Superior temporal gyrus (tissue), 1 donor: ENCODE data around the gene GADD45B.
"Not testable (repeated sequence)": the region's sequence is repeated elsewhere in the genome, so short reads cannot be mapped to it uniquely, and the experiment has no call there.

Source experiments
- DNase-seq: peaks from one replicate; pipeline ENCODE4 v3.0.0-alpha.2; 2016; ENCODE audit errors: extremely low spot score

The GADD45B gene

GRCh38 chr19:2488405-2488941 lies 12.5 kb downstream of the GADD45B start:
- DNase-seq: no peak

- DNase-seq: peak; percentile 17
These were observed 13.2 kb downstream of the GADD45B start for GRCh38 chr19:2488942-2489731.

GRCh38 chr19:2490659-2491058 lies 14.7 kb downstream of the GADD45B start:
- DNase-seq: no peak

GRCh38 chr19:2491130-2491801 lies 15.3 kb downstream of the GADD45B start:
- DNase-seq: no peak

GRCh38 chr19:2492870-2493269 lies 16.9 kb downstream of the GADD45B start:
- DNase-seq: no peak

GRCh38 chr19:2493448-2493847 lies 17.5 kb downstream of the GADD45B start:
- not testable (repeated sequence) for DNase-seq

- peak; percentile 14 for DNase-seq
These were observed 18.1 kb downstream of the GADD45B start for GRCh38 chr19:2494084-2494446.

GRCh38 chr19:2494447-2495129 lies 18.7 kb downstream of the GADD45B start:
- peak; percentile 58 for DNase-seq

- DNase-seq: no peak
These were observed 19.3 kb downstream of the GADD45B start for GRCh38 chr19:2495130-2495641.

- peak; percentile 19 for DNase-seq
These were observed 19.9 kb downstream of the GADD45B start for GRCh38 chr19:2495651-2496316.

GRCh38 chr19:2497186-2497585 lies 21.3 kb downstream of the GADD45B start:
- no peak for DNase-seq

- DNase-seq: no peak
These were observed 24.2 kb downstream of the GADD45B start for GRCh38 chr19:2500156-2500555.

GRCh38 chr19:2500841-2501261 lies 24.9 kb downstream of the GADD45B start:
- DNase-seq: no peak

- no peak for DNase-seq
These were observed 27.7 kb downstream of the GADD45B start for GRCh38 chr19:2503521-2504109.

GRCh38 chr19:2506656-2507055 lies 30.7 kb downstream of the GADD45B start:
- DNase-seq: not testable (repeated sequence)

- peak; percentile 11 for DNase-seq
These were observed 31.2 kb downstream of the GADD45B start for GRCh38 chr19:2507109-2507508.

- no peak for DNase-seq
These were observed 33.2 kb downstream of the GADD45B start for GRCh38 chr19:2509096-2509495.

- no peak for DNase-seq
These were observed 35.6 kb downstream of the GADD45B start for GRCh38 chr19:2511570-2511969.

GRCh38 chr19:2511991-2512390 lies 36.1 kb downstream of the GADD45B start:
- DNase-seq: no peak

GRCh38 chr19:2512523-2513431 lies 36.9 kb downstream of the GADD45B start:
- DNase-seq: no peak
